Endodermal cell (in vitro differentiated cells): Measurements from ENCODE around the gene HOXA6. TPM values are rescaled to one million over a fixed set of nuclear protein-coding genes. Genes with fewer than 3 reads are reported as not detected.

Experiments used
- DNase-seq: peaks from one replicate; pipeline ENCODE4 v3.0.0-alpha.2; 2017
- H3K27ac ChIP-seq: 2 replicates; pipeline ENCODE4 v1.5.1; 2013; ENCODE audit warnings: mild to moderate bottlenecking, low read depth, low read length, moderate library complexity
- H3K27me3 ChIP-seq: 2 replicates; pipeline ENCODE4 v1.6.1; 2013; ENCODE audit warnings: mild to moderate bottlenecking, low read length, moderate library complexity; ENCODE audit not compliant: insufficient read depth, control insufficient read depth, poor library complexity, severe bottlenecking
- H3K36me3 ChIP-seq: 2 replicates; pipeline ENCODE4 v1.7.0; 2013; ENCODE audit warnings: mild to moderate bottlenecking, low read length, moderate library complexity; ENCODE audit not compliant: control insufficient read depth, insufficient read depth
- H3K4me1 ChIP-seq: one replicate; pipeline ENCODE4 v1.7.0; 2013; ENCODE audit warnings: low read length; ENCODE audit not compliant: control insufficient read depth, insufficient read depth
- H3K4me3 ChIP-seq: 2 replicates; pipeline ENCODE4 v1.5.1; 2013; ENCODE audit warnings: mild to moderate bottlenecking, low read length, moderate library complexity
- H3K9ac ChIP-seq: 2 replicates; pipeline ENCODE4 v1.6.1; 2013; ENCODE audit warnings: mild to moderate bottlenecking, low read length, moderate library complexity; ENCODE audit not compliant: poor library complexity, severe bottlenecking; ENCODE audit errors: extremely low read depth
- H3K9me3 ChIP-seq: 2 replicates; pipeline ENCODE4 v1.6.1; 2013; ENCODE audit warnings: mild to moderate bottlenecking, low read length, moderate library complexity; ENCODE audit not compliant: control insufficient read depth
- H3K27ac Mint-ChIP-seq: 2 replicates; pipeline ENCODE4 v1.8.0; 2020; ENCODE audit warnings: mixed read lengths
- H3K27me3 Mint-ChIP-seq: 2 replicates; pipeline ENCODE4 v1.8.0; 2021; ENCODE audit warnings: mild to moderate bottlenecking, mixed read lengths; ENCODE audit not compliant: insufficient read depth
- H3K36me3 Mint-ChIP-seq: 2 replicates; pipeline ENCODE4 v1.8.0; 2020; ENCODE audit warnings: low read depth, mixed read lengths
- H3K4me1 Mint-ChIP-seq: 2 replicates; pipeline ENCODE4 v1.8.0; 2020; ENCODE audit warnings: mixed read lengths
- H3K4me3 Mint-ChIP-seq: 2 replicates; pipeline ENCODE4 v1.8.0; 2020; ENCODE audit warnings: mild to moderate bottlenecking, moderate library complexity, mixed read lengths
- H3K9me3 Mint-ChIP-seq: 2 replicates; pipeline ENCODE4 v1.8.0; 2020; ENCODE audit warnings: mild to moderate bottlenecking, mixed read lengths
- WGBS, 2 experiments: methylation state at CpG; one replicate each; pipeline versions ENCODE4 v1.1.5 to v1.1.7; 2013; ENCODE audit warnings: missing lambda C conversion rate in 2 of 2, mixed read lengths in 1 of 2; ENCODE audit not compliant: insufficient coverage in 1 of 2, insufficient read length in 1 of 2; 5-methylcytosine and 5-hydroxymethylcytosine counted together
- total RNA-seq, 2 donors: library from RNA; stranded (reverse); fragmentation: NEBNext Ultra II Directional in 1 of 2; extraction: Animal tissue kit (Norgen Biotek cat#: 25700) in 1 of 2; gene quantifications; 2 replicates in 1 of 2; 3 replicates in 1 of 2; pipeline ENCODE4 v1.2.1, GENCODE V29; 2021
- TF ChIP-seq, protein P1 (sequence below): fragments of 200-600 bp; sonication (generic); conservative IDR thresholded peaks from 2 replicates; pipeline ENCODE4 v1.5.0; 2021; ENCODE audit warnings: antibody characterized with exemption, mild to moderate bottlenecking

Gene HOXA6
- total RNA-seq, 2 donors from 2014 or later, result not detected

DNA sequence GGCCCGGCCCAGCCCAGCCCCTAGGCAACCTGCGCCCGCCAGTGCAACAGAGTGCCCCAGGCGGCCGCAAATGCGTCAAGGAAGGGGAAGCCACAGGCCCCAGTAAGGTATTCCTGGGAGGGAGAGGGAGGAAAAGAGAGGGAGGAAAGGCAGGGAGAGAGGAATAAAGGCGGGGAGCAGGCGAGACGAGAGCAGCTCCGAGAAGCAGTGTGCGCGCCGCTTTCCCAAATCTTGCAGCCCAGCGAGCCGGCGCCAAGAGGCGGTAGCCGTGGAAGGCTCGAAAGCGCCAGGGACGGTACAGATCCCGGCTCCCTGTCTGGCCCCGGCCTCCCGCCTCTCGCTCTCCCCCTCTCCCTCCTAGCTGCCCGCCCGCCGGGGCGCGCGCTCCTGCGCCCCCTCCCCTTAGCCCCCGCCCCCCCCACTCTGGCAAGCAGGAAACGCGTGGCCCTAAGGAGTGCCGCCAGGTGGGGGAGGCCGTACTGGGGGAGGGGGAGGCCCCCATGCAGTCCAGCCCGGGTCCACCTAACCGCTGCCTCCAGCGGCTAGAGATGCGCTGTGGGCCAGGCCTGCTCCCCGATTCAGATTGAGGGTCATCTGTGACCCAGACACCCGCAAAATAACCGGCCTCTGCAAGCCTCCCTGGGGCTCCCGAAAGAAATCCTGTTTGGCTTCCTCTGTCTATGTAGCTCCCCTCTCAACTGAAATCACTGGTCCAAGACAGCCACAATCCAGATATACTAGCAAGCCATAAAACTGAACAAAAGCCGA is 22.3 kb upstream of the HOXA6 start:
- TF ChIP-seq, protein P1, sequence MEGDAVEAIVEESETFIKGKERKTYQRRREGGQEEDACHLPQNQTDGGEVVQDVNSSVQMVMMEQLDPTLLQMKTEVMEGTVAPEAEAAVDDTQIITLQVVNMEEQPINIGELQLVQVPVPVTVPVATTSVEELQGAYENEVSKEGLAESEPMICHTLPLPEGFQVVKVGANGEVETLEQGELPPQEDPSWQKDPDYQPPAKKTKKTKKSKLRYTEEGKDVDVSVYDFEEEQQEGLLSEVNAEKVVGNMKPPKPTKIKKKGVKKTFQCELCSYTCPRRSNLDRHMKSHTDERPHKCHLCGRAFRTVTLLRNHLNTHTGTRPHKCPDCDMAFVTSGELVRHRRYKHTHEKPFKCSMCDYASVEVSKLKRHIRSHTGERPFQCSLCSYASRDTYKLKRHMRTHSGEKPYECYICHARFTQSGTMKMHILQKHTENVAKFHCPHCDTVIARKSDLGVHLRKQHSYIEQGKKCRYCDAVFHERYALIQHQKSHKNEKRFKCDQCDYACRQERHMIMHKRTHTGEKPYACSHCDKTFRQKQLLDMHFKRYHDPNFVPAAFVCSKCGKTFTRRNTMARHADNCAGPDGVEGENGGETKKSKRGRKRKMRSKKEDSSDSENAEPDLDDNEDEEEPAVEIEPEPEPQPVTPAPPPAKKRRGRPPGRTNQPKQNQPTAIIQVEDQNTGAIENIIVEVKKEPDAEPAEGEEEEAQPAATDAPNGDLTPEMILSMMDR, result no peak
- H3K36me3 ChIP-seq, result no peaks in the 10 kb centered on the region
- Mint-ChIP-seq H3K9me3 (peaks cover 5% of the 10 kb centered on the region), H3K4me1 (no peaks in the 10 kb centered on the region), H3K27me3 (peaks cover 97% of the 10 kb centered on the region), H3K36me3 (no peaks in the 10 kb centered on the region), H3K4me3 (no peak overlapping the region), H3K27ac (no peak overlapping the region)
- peaks cover 5% of the 10 kb centered on the region for H3K9me3 ChIP-seq
- peaks cover 100% of the 10 kb centered on the region for H3K27me3 ChIP-seq
- H3K4me1 ChIP-seq, result no peaks in the 10 kb centered on the region
- H3K4me3 ChIP-seq, result no peak overlapping the region
- no peak overlapping the region for H3K27ac ChIP-seq
- no peak overlapping the region for H3K9ac ChIP-seq
- WGBS, 2 experiments, result 0 to 3% methylated on average over 6 to 38 of the region's 46 CpGs
- DNase-seq, result peak; percentile 83

DNA sequence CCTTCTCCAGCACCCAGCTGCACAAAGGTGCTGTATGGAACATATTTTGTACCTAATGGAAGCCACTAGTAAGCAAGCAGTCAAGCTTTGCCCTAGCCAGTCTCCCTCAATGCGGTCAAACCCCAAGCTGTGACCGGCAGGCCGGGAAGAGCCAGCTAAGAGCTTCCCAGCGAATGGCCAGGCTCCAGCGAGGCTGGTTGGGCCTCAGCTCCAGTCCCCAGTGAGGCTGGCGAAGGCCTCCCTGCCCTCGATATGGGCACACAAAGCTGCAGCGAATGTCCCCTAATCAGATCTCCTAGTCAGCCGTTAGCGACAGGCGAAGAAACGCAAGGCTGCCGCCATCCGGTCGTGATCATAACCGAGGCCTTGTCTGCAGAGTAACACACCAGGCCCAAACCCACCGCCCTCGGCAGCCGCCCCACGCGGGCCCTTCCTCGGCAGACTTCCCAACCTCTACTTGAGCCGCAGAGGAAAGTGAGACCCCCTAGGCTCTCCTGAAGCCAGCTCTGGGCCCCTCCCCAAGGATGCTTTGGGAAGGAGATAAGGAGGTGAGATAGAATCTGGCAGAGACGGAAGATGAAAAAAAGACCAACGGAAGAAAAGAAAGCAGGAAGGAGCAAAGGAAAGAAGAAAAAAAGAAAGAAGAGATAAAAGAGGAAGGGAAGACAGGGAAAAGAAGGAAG is 20.8 kb upstream of the HOXA6 start:
- peak; percentile 75 for DNase-seq
- Histone ChIP-seq H3K9ac (no peak overlapping the region), H3K4me3 (no peak overlapping the region), H3K27me3 (peaks cover 100% of the 10 kb centered on the region), H3K27ac (no peak overlapping the region), H3K9me3 (peaks cover 5% of the 10 kb centered on the region), H3K36me3 (no peaks in the 10 kb centered on the region), H3K4me1 (no peaks in the 10 kb centered on the region)
- Mint-ChIP-seq H3K9me3 (peaks cover 8% of the 10 kb centered on the region), H3K4me1 (no peaks in the 10 kb centered on the region), H3K27ac (no peak overlapping the region), H3K36me3 (no peaks in the 10 kb centered on the region), H3K27me3 (peaks cover 99% of the 10 kb centered on the region), H3K4me3 (no peak overlapping the region)
- 12 to 13% methylated on average over 16 to 25 of the region's 25 CpGs for WGBS, 2 experiments
- TF ChIP-seq, protein P1, result peak; percentile 22

DNA sequence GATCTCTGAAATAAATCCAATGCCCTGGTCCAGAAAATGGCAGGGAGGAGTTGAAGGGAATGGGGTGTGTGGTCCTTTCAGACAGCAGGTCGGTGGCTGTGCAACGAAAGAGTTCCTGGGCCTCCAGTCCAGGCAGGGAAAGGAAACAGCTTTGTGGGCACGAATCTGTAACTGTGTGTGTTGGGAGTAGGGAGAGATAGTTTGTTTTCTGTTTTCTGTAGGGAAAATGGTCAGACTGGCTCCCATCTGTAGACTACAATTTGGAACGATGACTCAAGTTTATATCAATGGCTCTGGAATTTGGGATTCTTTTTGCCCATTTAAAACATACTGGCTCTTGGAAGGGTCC is 20.3 kb upstream of the HOXA6 start:
- WGBS, 2 experiments, result 21 to 38% methylated on average over 2 to 4 of the region's 4 CpGs
- Histone ChIP-seq H3K4me3 (no peak overlapping the region), H3K4me1 (no peaks in the 10 kb centered on the region), H3K9me3 (peaks cover 5% of the 10 kb centered on the region), H3K27me3 (peaks cover 100% of the 10 kb centered on the region), H3K36me3 (no peaks in the 10 kb centered on the region), H3K9ac (no peak overlapping the region), H3K27ac (no peak overlapping the region)
- Mint-ChIP-seq H3K27me3 (peaks cover 100% of the 10 kb centered on the region), H3K27ac (no peak overlapping the region), H3K9me3 (peaks cover 8% of the 10 kb centered on the region), H3K4me1 (no peaks in the 10 kb centered on the region), H3K4me3 (no peak overlapping the region), H3K36me3 (no peaks in the 10 kb centered on the region)
- TF ChIP-seq, protein P1, result no peak
- DNase-seq, result no peak
